IMR-90 (cell line): ENCODE data around the gene TMPRSS13. TPM values are rescaled to one million over a fixed set of nuclear protein-coding genes. Genes with fewer than 3 reads are reported as not detected.

Source experiments
- ATAC-seq: fragments of 200-7000 bp; cut with Tn5 transposase; 2 replicates; pipeline ENCODE4 v1.9.1; 2020; ENCODE audit warnings: low read depth, mild to moderate bottlenecking, moderate library complexity
- BruUV-seq: library from RNA; stranded (reverse); fragments of 400-500 nt; replicated peaks from 2 replicates; lab custom pipeline; 2021; lab: Mats Ljungman, UMichigan
- CTCF ChIA-PET: fragments of 300-600 bp; formaldehyde crosslinking; extraction: SDS; loops from one replicate; lab custom pipeline; 2021; ENCODE audit warnings: antibody characterized with exemption; lab: Yijun Ruan, JAX
- POLR2A ChIA-PET: fragments of 300-600 bp; sonication (Branson Sonifier 250); formaldehyde crosslinking; loops from one replicate; lab custom pipeline; 2022; ENCODE audit warnings: antibody characterized with exemption; ENCODE audit not compliant: unreplicated experiment; lab: Charles Lee
- DNase-seq: peaks from one replicate; pipeline ENCODE4 v3.0.0; 2013
- H2AFZ ChIP-seq: replicated peaks from 2 replicates; pipeline ENCODE3; 2013; ENCODE audit warnings: low read length, mild to moderate bottlenecking; ENCODE audit not compliant: poor library complexity
- H2AK5ac ChIP-seq: 2 replicates; pipeline ENCODE4 v1.6.1; 2013; ENCODE audit warnings: low read depth, low read length, inconsistent platforms
- H2AK9ac ChIP-seq: replicated peaks from 2 replicates; pipeline ENCODE3; 2013; ENCODE audit warnings: mild to moderate bottlenecking, low read depth, low read length, moderate library complexity; ENCODE audit not compliant: poor library complexity
- H2BK120ac ChIP-seq: 2 replicates; pipeline ENCODE4 v1.6.1; 2013; ENCODE audit warnings: low read depth, low read length, inconsistent platforms
- H2BK15ac ChIP-seq: 3 replicates; pipeline ENCODE4 v1.6.1; 2013; ENCODE audit warnings: low read depth, low read length, inconsistent platforms
- H2BK20ac ChIP-seq: 2 replicates; pipeline ENCODE4 v1.6.1; 2013; ENCODE audit warnings: low read depth, mild to moderate bottlenecking, inconsistent platforms, low read length, moderate library complexity
- H2BK5ac ChIP-seq: 2 replicates; pipeline ENCODE4 v1.6.1; 2013; ENCODE audit warnings: mild to moderate bottlenecking, low read depth, low read length, inconsistent platforms; ENCODE audit not compliant: poor library complexity, severe bottlenecking
- H3K14ac ChIP-seq: replicated peaks from 2 replicates; pipeline ENCODE4 v1.6.1; 2013; ENCODE audit warnings: low read depth, low read length, inconsistent platforms
- H3K18ac ChIP-seq: 2 replicates; pipeline ENCODE4 v1.6.1; 2013; ENCODE audit warnings: low read depth, low read length, control low read depth
- H3K23ac ChIP-seq: 2 replicates; pipeline ENCODE4 v1.6.1; 2013; ENCODE audit warnings: low read depth, low read length, inconsistent platforms
- H3K27ac ChIP-seq: 2 replicates; pipeline ENCODE4 v1.5.1; 2013; ENCODE audit warnings: mild to moderate bottlenecking, control low read depth, low read length; ENCODE audit not compliant: insufficient read depth
- H3K27me3 ChIP-seq: 2 replicates; pipeline ENCODE4 v1.6.1; 2013; ENCODE audit warnings: low read length; ENCODE audit not compliant: control insufficient read depth, insufficient read depth
- H3K36me3 ChIP-seq: 2 replicates; pipeline ENCODE4 v1.6.1; 2013; ENCODE audit warnings: low read length, mixed read lengths; ENCODE audit not compliant: control insufficient read depth, insufficient read depth
- H3K4ac ChIP-seq: 2 replicates; pipeline ENCODE4 v1.6.1; 2013; ENCODE audit warnings: low read depth, low read length, inconsistent platforms
- H3K4me1 ChIP-seq: 2 replicates; pipeline ENCODE4 v1.6.1; 2013; ENCODE audit warnings: low read length, mixed read lengths; ENCODE audit not compliant: control insufficient read depth, insufficient read depth
- H3K4me2 ChIP-seq: 2 replicates; pipeline ENCODE4 v1.6.1; 2013; ENCODE audit warnings: low read depth, mild to moderate bottlenecking, control low read depth, low read length, moderate library complexity
- H3K4me3 ChIP-seq: 2 replicates; pipeline ENCODE4 v1.5.1; 2013; ENCODE audit warnings: low read depth, mild to moderate bottlenecking, control low read depth, low read length, moderate library complexity; ENCODE audit not compliant: insufficient read depth
- H3K56ac ChIP-seq: 2 replicates; pipeline ENCODE4 v1.6.1; 2013; ENCODE audit warnings: low read length, inconsistent platforms; ENCODE audit not compliant: insufficient read depth; ENCODE audit errors: extremely low read depth
- H3K79me1 ChIP-seq, 2 experiments: 2 replicates each; pipeline ENCODE4 v1.6.1; 2013; ENCODE audit warnings: low read length in 2 of 2, inconsistent platforms in 1 of 2, low read depth in 1 of 2
- H3K9ac ChIP-seq: 2 replicates; pipeline ENCODE4 v1.6.1; 2013; ENCODE audit warnings: low read depth, low read length, control low read depth
- H3K9me1 ChIP-seq: 2 replicates; pipeline ENCODE4 v1.6.1; 2013; ENCODE audit warnings: low read length, inconsistent platforms; ENCODE audit not compliant: insufficient read depth
- H3K9me3 ChIP-seq: 2 replicates; pipeline ENCODE4 v1.6.1; 2013; ENCODE audit warnings: low read length; ENCODE audit not compliant: control insufficient read depth, insufficient read depth
- H4K20me1 ChIP-seq: 2 replicates; pipeline ENCODE4 v1.6.1; 2013; ENCODE audit warnings: low read length, inconsistent platforms; ENCODE audit not compliant: insufficient read depth
- H4K5ac ChIP-seq: 2 replicates; pipeline ENCODE4 v1.6.1; 2013; ENCODE audit warnings: mild to moderate bottlenecking, low read depth, low read length, control low read depth
- H4K8ac ChIP-seq, 2 experiments: 2 replicates each; pipeline ENCODE4 v1.6.1; 2013; ENCODE audit warnings: low read depth in 2 of 2, low read length in 2 of 2, control low read depth in 1 of 2, inconsistent platforms in 1 of 2
- H4K91ac ChIP-seq: 2 replicates; pipeline ENCODE4 v1.6.1; 2013; ENCODE audit warnings: low read depth, low read length, inconsistent platforms; ENCODE audit not compliant: insufficient read depth
- BHLHE40 ChIP-seq: fragments of 150-350 bp; IDR thresholded peaks from 2 replicates; pipeline ENCODE4 v1.6.1; 2016; ENCODE audit warnings: mild to moderate bottlenecking, low read depth, low read length
- CEBPB ChIP-seq: IDR thresholded peaks from 2 replicates; pipeline ENCODE4 v1.6.1; 2012; ENCODE audit warnings: low read depth, low read length, improper control_type of control experiment
- CHD1 ChIP-seq: IDR thresholded peaks from 2 replicates; pipeline ENCODE4 v1.6.1; 2012; ENCODE audit warnings: low read depth, low read length, improper control_type of control experiment
- CTCF ChIP-seq: conservative IDR thresholded peaks from 2 replicates; pipeline ENCODE4 v1.5.1; 2012; ENCODE audit warnings: mild to moderate bottlenecking, low read depth, low read length, improper control_type of control experiment
- FOS ChIP-seq: fragments of 150-350 bp; IDR thresholded peaks from 2 replicates; pipeline ENCODE4 v1.6.1; 2016; ENCODE audit warnings: low read depth, low read length
- MAFK ChIP-seq: IDR thresholded peaks from 2 replicates; pipeline ENCODE4 v1.6.1; 2012; ENCODE audit warnings: low read depth, low read length, improper control_type of control experiment
- MXI1 ChIP-seq: IDR thresholded peaks from 2 replicates; pipeline ENCODE4 v1.6.1; 2012; ENCODE audit warnings: low read depth, mild to moderate bottlenecking, low read length, moderate library complexity, borderline replicate concordance
- NFE2L2 ChIP-seq: fragments of 150-350 bp; IDR thresholded peaks from 2 replicates; pipeline ENCODE4 v1.6.1; 2016; ENCODE audit warnings: low read depth, mild to moderate bottlenecking, low read length
- RAD21 ChIP-seq: IDR thresholded peaks from 2 replicates; pipeline ENCODE4 v1.6.1; 2012; ENCODE audit warnings: low read length, improper control_type of control experiment
- RCOR1 ChIP-seq: IDR thresholded peaks from 2 replicates; pipeline ENCODE4 v1.6.1; 2012; ENCODE audit warnings: mild to moderate bottlenecking, low read length, improper control_type of control experiment; ENCODE audit not compliant: insufficient replicate concordance
- RFX5 ChIP-seq: IDR thresholded peaks from 2 replicates; pipeline ENCODE4 v1.8.0; 2012; ENCODE audit warnings: low read depth, mild to moderate bottlenecking, low read length, moderate library complexity
- SMC3 ChIP-seq: fragments of 150-350 bp; IDR thresholded peaks from 2 replicates; pipeline ENCODE4 v1.6.1; 2016; ENCODE audit warnings: low read depth, mild to moderate bottlenecking, antibody characterized with exemption, low read length, moderate library complexity
- USF2 ChIP-seq: fragments of 150-350 bp; IDR thresholded peaks from 2 replicates; pipeline ENCODE4 v1.6.1; 2017; ENCODE audit warnings: mild to moderate bottlenecking, antibody characterized with exemption, low read length, low read depth
- WGBS, 2 experiments: methylation state at CpG; one replicate each; pipeline versions ENCODE4 v1.1.5 to v1.1.7; 2013; ENCODE audit warnings: missing lambda C conversion rate in 2 of 2; ENCODE audit not compliant: insufficient read length in 1 of 2; ENCODE audit errors: extremely low coverage in 2 of 2; 5-methylcytosine and 5-hydroxymethylcytosine counted together
- dilution Hi-C: fragments of 300-500 bp; cut with HindIII; formaldehyde crosslinking; loops from one replicate; pipeline ENCODE4 v1.14.3; 2018; ENCODE audit warnings: low sequenced_read_pairs; ENCODE audit not compliant: unreplicated experiment
- in situ Hi-C: fragments of 300-500 bp; cut with MboI; formaldehyde crosslinking; loops from 3 replicates; pipeline ENCODE4 v1.14.3; 2019; ENCODE audit warnings: low sequenced_read_pairs, inconsistent platforms, mixed read lengths
- intact Hi-C: fragments of 100-400 bp; cut with micrococcal nuclease; formaldehyde crosslinking; loops from 2 replicates; pipeline ENCODE4 v1.10.0; 2022
- polyA plus RNA-seq, 3 experiments: library from polyadenylated mRNA; depleted of rRNA; stranded (reverse); fragments of >200 nt; gene quantifications; 2 replicates each; pipeline ENCODE4 v1.2.3, GENCODE V29; 2012; ENCODE audit warnings: low replicate concordance in 1 of 3
- total RNA-seq: library from RNA; depleted of rRNA; stranded (reverse); fragments of >200 nt; gene quantifications from 2 replicates; pipeline ENCODE4 v1.2.3, GENCODE V29; 2012

TMPRSS13 gene
- total and polyA plus RNA-seq, 2 of the 4 experiments (the other 2 are of a cell fraction) = not detected

DNA sequence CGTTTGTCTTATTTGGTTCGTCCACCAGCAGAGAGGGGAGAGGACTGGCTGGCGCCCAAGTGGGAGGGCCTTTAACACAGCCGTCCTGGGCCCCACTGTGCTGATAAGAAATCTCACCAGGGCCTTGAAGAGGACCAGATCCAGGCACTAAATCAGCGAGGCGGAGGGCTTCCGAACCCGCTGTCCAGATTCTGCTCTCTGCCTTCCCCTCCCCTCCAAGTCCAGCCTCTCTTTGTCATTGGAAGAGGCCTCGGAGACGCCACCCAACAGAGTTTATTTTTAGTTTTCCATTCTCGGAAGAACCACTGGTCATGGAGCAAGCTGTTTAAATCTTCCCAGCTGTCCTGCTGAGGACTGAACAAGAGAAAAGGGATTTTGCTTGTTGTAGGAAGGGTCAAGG, 43.4 kb downstream of the TMPRSS13 start:
- no peak for ATAC-seq
- no peak overlapping the region for H3K27ac ChIP-seq
- no peaks in the 10 kb centered on the region for H3K4me1 ChIP-seq
- H3K56ac ChIP-seq = no peak overlapping the region
- H3K4me2 ChIP-seq = no peak overlapping the region; the same call in 1 of the 2 replicates
- ChIA-PET CTCF (no interaction called here), POLR2A (no interaction called here)
- DNase-seq = no peak
- no peak overlapping the region for H2AK9ac ChIP-seq
- no peak overlapping the region for H4K8ac ChIP-seq
- no peak overlapping the region for H3K9ac ChIP-seq
- 7% methylated on average over 4 of the region's 11 CpGs; no CpG with 5 or more reads in 1 of the 2 experiments for WGBS, 2 experiments
- H3K27me3 ChIP-seq = peaks cover 6% of the 10 kb centered on the region
- no peak overlapping the region for H3K18ac ChIP-seq
- dilution Hi-C loops = no loop called here
- intact Hi-C loops = no loop called here
- no peaks in the 10 kb centered on the region for H3K9me3 ChIP-seq
- H3K4ac ChIP-seq = no peak overlapping the region
- no peak overlapping the region for H4K5ac ChIP-seq
- no peaks in the 10 kb centered on the region for H3K36me3 ChIP-seq
- no peak overlapping the region for H2BK5ac ChIP-seq
- no peak overlapping the region for H3K14ac ChIP-seq
- H3K9me1 ChIP-seq = no peaks in the 10 kb centered on the region
- H2AK5ac ChIP-seq = no peak overlapping the region
- no peak overlapping the region for H2AFZ ChIP-seq
- H2BK20ac ChIP-seq = no peak overlapping the region
- H3K79me1 ChIP-seq = no peaks in the 10 kb centered on the region
- no peak overlapping the region for H2BK120ac ChIP-seq
- no peak overlapping the region for H2BK15ac ChIP-seq
- H3K4me3 ChIP-seq = no peak overlapping the region
- no peak overlapping the region for H4K91ac ChIP-seq
- BruUV-seq = no TSS peak
- H4K20me1 ChIP-seq = no peaks in the 10 kb centered on the region
- TF ChIP-seq MAFK (no peak), CTCF (no peak), RFX5 (no peak), USF2 (no peak), SMC3 (no peak), BHLHE40 (no peak), FOS (no peak), CHD1 (no peak), RAD21 (no peak), MXI1 (no peak), RCOR1 (no peak), CEBPB (no peak), NFE2L2 (no peak)
- in situ Hi-C loops = no loop called here
- H3K23ac ChIP-seq = no peak overlapping the region
